Suprapubic skin (tissue), 4 donors: Measurements from ENCODE around the gene ABHD16B.

Experiments
- CTCF ChIP-seq, 2 donors: fragments of 200-600 bp in 1 of 2; fragments of 450-650 bp in 1 of 2; sonication (generic) in 1 of 2; IDR thresholded peaks; one replicate each; pipeline ENCODE4 v1.5.1; 2016 to 2019; ENCODE audit warnings: antibody characterized with exemption in 2 of 2, mild to moderate bottlenecking in 1 of 2, moderate library complexity in 1 of 2
- EP300 ChIP-seq: sonication (generic); formaldehyde crosslinking; IDR thresholded peaks from one replicate; pipeline ENCODE4 v1.6.1; 2017; ENCODE audit warnings: antibody characterized with exemption
- POLR2A ChIP-seq, 2 donors: fragments of 450-650 bp; IDR thresholded peaks; one replicate each; pipeline ENCODE4 v1.6.1; 2017; ENCODE audit warnings: antibody characterized with exemption in 2 of 2, mild to moderate bottlenecking in 2 of 2, moderate library complexity in 2 of 2
- POLR2AphosphoS5 ChIP-seq, 3 donors: sonication (generic); formaldehyde crosslinking; IDR thresholded peaks; one replicate each; pipeline ENCODE4 v1.6.1; 2017; ENCODE audit warnings: antibody characterized with exemption in 3 of 3

GRCh38 chr20:63826753-63827152, 34.5 kb upstream of the ABHD16B start:
- no peak for TF ChIP-seq POLR2A (IDR thresholded peaks at IDR 0.05)
- TF ChIP-seq CTCF (IDR thresholded peaks at IDR 0.05), result no peak
- no peak for TF ChIP-seq POLR2AphosphoS5 (IDR thresholded peaks at IDR 0.05)
- TF ChIP-seq EP300, result no peak
